ENCODE results near the gene CSF3R. TPM values are rescaled to one million over a fixed set of nuclear protein-coding genes. Genes with fewer than 3 reads are reported as not detected.

The CSF3R gene
- total and polyA plus RNA-seq, 2 experiments from 2014 or later, result 3.3 to 6.0 TPM

- Histone ChIP-seq H3K36me3 (no peaks in the 10 kb centered on the region), H3K4me3 (no peak overlapping the region), H3K4me1 (ENCODE audit: low read depth) (no peaks in the 10 kb centered on the region), H3K9me3 (ENCODE audit: low read depth) (no peaks in the 10 kb centered on the region), H3K27me3 (no peaks in the 10 kb centered on the region), H3K27ac (no peak overlapping the region)
- DNase-seq (ENCODE audit: low read depth in 1 of 2, low spot score in 1 of 2), result no peak
- TF ChIP-seq CTCF (IDR thresholded peaks at IDR 0.05; ENCODE audit: low read depth, low read length), result no peak
These were observed 45.9 kb upstream of the CSF3R start for GRCh38 chr1:36528361-36529349.

- no peaks in the 10 kb centered on the region for H3K27me3 ChIP-seq
- no peaks in the 10 kb centered on the region for H3K4me1 ChIP-seq (ENCODE audit: low read depth)
- DNase-seq (ENCODE audit: low read depth in 1 of 2, low spot score in 1 of 2), result no peak
- no peaks in the 10 kb centered on the region for H3K36me3 ChIP-seq
- no peak for TF ChIP-seq CTCF (IDR thresholded peaks at IDR 0.05; ENCODE audit: low read depth, low read length)
- H3K27ac ChIP-seq, result no peak overlapping the region
- H3K9me3 ChIP-seq (ENCODE audit: low read depth), result no peaks in the 10 kb centered on the region
- no peak overlapping the region for H3K4me3 ChIP-seq
These were observed 42.5 kb upstream of the CSF3R start for GRCh38 chr1:36525166-36525565.

GRCh38 chr1:36524359-36525062 lies 41.8 kb upstream of the CSF3R start:
- no peaks in the 10 kb centered on the region for H3K4me1 ChIP-seq (ENCODE audit: low read depth)
- H3K36me3 ChIP-seq, result no peaks in the 10 kb centered on the region
- H3K27me3 ChIP-seq, result no peaks in the 10 kb centered on the region
- no peak for TF ChIP-seq CTCF (IDR thresholded peaks at IDR 0.05; ENCODE audit: low read depth, low read length)
- no peak for DNase-seq (ENCODE audit: low read depth in 1 of 2, low spot score in 1 of 2)
- no peaks in the 10 kb centered on the region for H3K9me3 ChIP-seq (ENCODE audit: low read depth)
- no peak overlapping the region for H3K27ac ChIP-seq
- H3K4me3 ChIP-seq, result no peak overlapping the region

GRCh38 chr1:36523850-36524249 lies 41.1 kb upstream of the CSF3R start:
- Histone ChIP-seq H3K9me3 (ENCODE audit: low read depth) (no peaks in the 10 kb centered on the region), H3K27me3 (no peaks in the 10 kb centered on the region), H3K36me3 (no peaks in the 10 kb centered on the region), H3K4me1 (ENCODE audit: low read depth) (no peaks in the 10 kb centered on the region), H3K4me3 (no peak overlapping the region), H3K27ac (no peak overlapping the region)
- no peak for TF ChIP-seq CTCF (IDR thresholded peaks at IDR 0.05; ENCODE audit: low read depth, low read length)
- DNase-seq (ENCODE audit: low read depth in 1 of 2, low spot score in 1 of 2), result no peak

- no peak for DNase-seq (ENCODE audit: low read depth in 1 of 2, low spot score in 1 of 2)
- H3K27ac ChIP-seq, result no peak overlapping the region
- H3K9me3 ChIP-seq (ENCODE audit: low read depth), result no peaks in the 10 kb centered on the region
- H3K27me3 ChIP-seq, result no peaks in the 10 kb centered on the region
- H3K4me3 ChIP-seq, result no peak overlapping the region
- no peaks in the 10 kb centered on the region for H3K36me3 ChIP-seq
- no peak for TF ChIP-seq CTCF (IDR thresholded peaks at IDR 0.05; ENCODE audit: low read depth, low read length)
- no peaks in the 10 kb centered on the region for H3K4me1 ChIP-seq (ENCODE audit: low read depth)
These were observed 40.5 kb upstream of the CSF3R start for GRCh38 chr1:36523230-36523495.

Data from cardiac muscle cell (in vitro differentiated cells and primary cell).